ENCODE results near the gene NGEF. TPM values are rescaled to one million over a fixed set of nuclear protein-coding genes. Genes with fewer than 3 reads are reported as not detected.

NGEF gene
- total RNA-seq, 1 experiment from 2014 or later: 1.9 TPM

GRCh38 chr2:232980683-232981082 lies 32.4 kb downstream of the NGEF start:
- H4K8ac ChIP-seq (replicated peaks; ENCODE audit: insufficient read length, low read depth, low read length): no peak overlapping the region
- H2BK120ac ChIP-seq (ENCODE audit: low read depth, low read length, poor library complexity, severe bottlenecking): no peak overlapping the region
- no peak overlapping the region for H4K91ac ChIP-seq (ENCODE audit: insufficient read length, low read depth, low read length)
- H3K14ac ChIP-seq (ENCODE audit: insufficient read depth, low read length): no peak overlapping the region; the same call in 1 of the 2 replicates
- no peak overlapping the region for H2BK15ac ChIP-seq (ENCODE audit: low read depth, low read length)
- no peak overlapping the region for H3K27ac ChIP-seq (ENCODE audit: insufficient read length, low read depth, low read length)
- Mint-ChIP-seq H3K9me3 (no peaks in the 10 kb centered on the region), H3K4me1 (peaks cover 25 to 42% of the 10 kb centered on the region in 2 experiments), H3K4me3 (no peak overlapping the region), H3K27ac (no peak overlapping the region), H3K27me3 (ENCODE audit: low read depth) (peaks cover 3% of the 10 kb centered on the region), H3K36me3 (ENCODE audit: insufficient read depth in 1 of 3, low read depth in 3 of 3) (peaks cover 0 to 2% (median 0%) of the 10 kb centered on the region in 3 experiments; a peak in 1 of 7 replicates)
- no peaks in the 10 kb centered on the region for H3K9me3 ChIP-seq (ENCODE audit: control insufficient read depth, low read depth, low read length)
- no peak overlapping the region for H3T11ph ChIP-seq (ENCODE audit: low read length)
- H3K4me2 ChIP-seq (ENCODE audit: insufficient read depth, insufficient read length, low read length): no peak overlapping the region
- H3K23ac ChIP-seq (ENCODE audit: insufficient read length, low read depth, low read length): no peak overlapping the region
- WGBS (ENCODE audit: extremely low coverage, insufficient read length, low lambda C conversion rate): no CpG with 5 or more reads among the region's 7 CpGs
- H2AFZ ChIP-seq (ENCODE audit: low read length): no peak overlapping the region
- no peaks in the 10 kb centered on the region for H3K27me3 ChIP-seq (ENCODE audit: insufficient read depth, low read length)
- TF ChIP-seq CTCF (conservative IDR thresholded peaks at IDR 0.05): no peak
- H3K4ac ChIP-seq (ENCODE audit: low read depth, low read length): no peak overlapping the region
- H2BK12ac ChIP-seq (ENCODE audit: insufficient read length, low read depth, low read length): no peak overlapping the region
- H3K79me2 ChIP-seq (ENCODE audit: insufficient read depth, low read length): no peaks in the 10 kb centered on the region
- H3K56ac ChIP-seq (ENCODE audit: insufficient read length, low read depth, low read length): no peak overlapping the region
- no peak for DNase-seq
- no peaks in the 10 kb centered on the region for H3K79me1 ChIP-seq (ENCODE audit: insufficient read depth, low read depth, low read length, poor library complexity, severe bottlenecking)
- H3K18ac ChIP-seq (ENCODE audit: insufficient read length, low read depth, low read length): no peak overlapping the region
- no peak overlapping the region for H4K5ac ChIP-seq (ENCODE audit: insufficient read length, low read depth, low read length)
- H4K20me1 ChIP-seq (ENCODE audit: control insufficient read depth, insufficient read depth, insufficient read length): no peaks in the 10 kb centered on the region
- H3K9ac ChIP-seq (ENCODE audit: extremely low read depth, insufficient read length, low read length): no peak overlapping the region
- no peaks in the 10 kb centered on the region for H3K23me2 ChIP-seq (ENCODE audit: insufficient read length, low read depth, low read length, poor library complexity, severe bottlenecking)
- H2AK5ac ChIP-seq (ENCODE audit: insufficient read length, low read length): no peak overlapping the region
- H3K4me1 ChIP-seq (ENCODE audit: insufficient read depth, low read length): peaks cover 3% of the 10 kb centered on the region; the same call in 1 of the 2 replicates
- no peak overlapping the region for H2BK20ac ChIP-seq (ENCODE audit: low read depth, low read length, poor library complexity, severe bottlenecking)
- H2BK5ac ChIP-seq (ENCODE audit: insufficient read length, low read length): no peak overlapping the region

Data from H9 (cell line).